Ammon's horn (tissue), 1 donor: Measurements from ENCODE around the gene NME7.
"Not testable (repeated sequence)": the region's sequence is repeated elsewhere in the genome, so short reads cannot be mapped to it uniquely, and the experiment has no call there.

Experiments
- DNase-seq: peaks from one replicate; pipeline ENCODE4 v3.0.0-alpha.2; 2016; ENCODE audit warnings: low spot score

Gene NME7

GRCh38 chr1:169340882-169341281 is 26.7 kb downstream of the NME7 start:
- DNase-seq = no peak

GRCh38 chr1:169339773-169340172 is 27.8 kb downstream of the NME7 start:
- no peak for DNase-seq

- DNase-seq = no peak
Measured at GRCh38 chr1:169338617-169339016, 29.0 kb downstream of the NME7 start.

GRCh38 chr1:169336947-169337715 is 30.5 kb downstream of the NME7 start:
- not testable (repeated sequence) for DNase-seq

- not testable (repeated sequence) for DNase-seq
Measured at GRCh38 chr1:169334727-169335126, 32.9 kb downstream of the NME7 start.

GRCh38 chr1:169330927-169331326 is 36.7 kb downstream of the NME7 start:
- no peak for DNase-seq

GRCh38 chr1:169329383-169329782 is 38.2 kb downstream of the NME7 start:
- no peak for DNase-seq

- DNase-seq = no peak
Measured at GRCh38 chr1:169327875-169328274, 39.7 kb downstream of the NME7 start.

- DNase-seq = no peak
Measured at GRCh38 chr1:169326956-169327268, 40.7 kb downstream of the NME7 start.

GRCh38 chr1:169326261-169326955 is 41.2 kb downstream of the NME7 start:
- no peak for DNase-seq

- DNase-seq = no peak
Measured at GRCh38 chr1:169325117-169325516, 42.5 kb downstream of the NME7 start.

- DNase-seq = no peak
Measured at GRCh38 chr1:169322138-169322537, 45.5 kb downstream of the NME7 start.

GRCh38 chr1:169321539-169321938 is 46.1 kb downstream of the NME7 start:
- no peak for DNase-seq

GRCh38 chr1:169318536-169319244 is 48.9 kb downstream of the NME7 start:
- no peak for DNase-seq

GRCh38 chr1:169316556-169316955 is 51.0 kb downstream of the NME7 start:
- no peak for DNase-seq

GRCh38 chr1:169312084-169312954 is 55.3 kb downstream of the NME7 start:
- no peak for DNase-seq

GRCh38 chr1:169309178-169310166 is 58.1 kb downstream of the NME7 start:
- peak; percentile 6 for DNase-seq

GRCh38 chr1:169308313-169309039 is 59.1 kb downstream of the NME7 start:
- peak; percentile 5 for DNase-seq

GRCh38 chr1:169307176-169307575 is 60.4 kb downstream of the NME7 start:
- DNase-seq = no peak

- DNase-seq = no peak
Measured at GRCh38 chr1:169305948-169306347, 61.6 kb downstream of the NME7 start.
